Measurements from ENCODE around the gene MIDN. TPM values are rescaled to one million over a fixed set of nuclear protein-coding genes. Genes with fewer than 3 reads are reported as not detected.

MIDN gene
- total RNA-seq, 4 donors from 2014 or later: 17.4 to 51.9 (median 39.4) TPM

- H3K27ac ChIP-seq: peak overlapping the region in 1 of 4 donors; percentile 51
- no peak overlapping the region for H3K4me3 ChIP-seq
- peaks cover 0 to 92% of the 10 kb centered on the region in 2 donors for H3K27me3 ChIP-seq
- no peaks in the 10 kb centered on the region for H3K36me3 ChIP-seq
- no peak for TF ChIP-seq CTCF (IDR thresholded peaks at IDR 0.05)
- no peak for TF ChIP-seq POLR2A (IDR thresholded peaks at IDR 0.05)
- TF ChIP-seq EP300 (IDR thresholded peaks at IDR 0.05): no peak
- H3K9me3 ChIP-seq: no peaks in the 10 kb centered on the region
- peaks cover 0 to 22% (median 0%) of the 10 kb centered on the region in 4 donors for H3K4me1 ChIP-seq
- 28 to 34% methylated on average over 22 to 39 of the region's 55 CpGs for WGBS, 2 donors
- DNase-seq (ENCODE audit: low spot score in 2 of 2): no peak
Observed at GRCh38 chr19:1287354-1288225, 39.2 kb downstream of the MIDN start.

DNA sequence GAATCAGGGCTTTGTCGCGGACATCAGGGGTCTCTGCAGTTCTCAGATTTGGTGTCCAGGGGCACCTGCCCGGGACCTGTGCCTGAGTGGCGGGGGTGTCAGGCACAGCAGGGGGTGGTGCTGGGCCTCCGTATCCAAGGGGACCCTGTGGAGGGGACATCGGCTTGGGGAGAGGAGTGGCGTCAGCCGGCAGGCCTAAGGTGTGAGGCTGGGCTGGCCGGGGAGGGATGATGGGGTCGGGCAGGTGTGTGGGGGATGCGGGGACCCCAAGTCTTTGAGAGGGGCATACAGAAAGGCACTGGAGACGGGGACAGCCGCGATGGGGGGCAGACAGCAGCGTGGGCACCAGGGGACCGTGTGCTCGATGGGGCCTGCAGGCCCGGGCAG is 39.8 kb downstream of the MIDN start:
- Histone ChIP-seq H3K27me3 (peaks cover 0 to 92% of the 10 kb centered on the region in 2 donors), H3K4me3 (no peak overlapping the region), H3K4me1 (peaks cover 0 to 22% (median 0%) of the 10 kb centered on the region in 4 donors), H3K36me3 (no peaks in the 10 kb centered on the region), H3K9me3 (no peaks in the 10 kb centered on the region), H3K27ac (no peak overlapping the region)
- WGBS, 2 donors: 93% methylated on average over 18 of the region's 18 CpGs
- no peak for DNase-seq (ENCODE audit: low spot score in 2 of 2)
- no peak for TF ChIP-seq CTCF (IDR thresholded peaks at IDR 0.05)
- TF ChIP-seq POLR2A (IDR thresholded peaks at IDR 0.05): no peak
- TF ChIP-seq EP300 (IDR thresholded peaks at IDR 0.05): no peak

DNA sequence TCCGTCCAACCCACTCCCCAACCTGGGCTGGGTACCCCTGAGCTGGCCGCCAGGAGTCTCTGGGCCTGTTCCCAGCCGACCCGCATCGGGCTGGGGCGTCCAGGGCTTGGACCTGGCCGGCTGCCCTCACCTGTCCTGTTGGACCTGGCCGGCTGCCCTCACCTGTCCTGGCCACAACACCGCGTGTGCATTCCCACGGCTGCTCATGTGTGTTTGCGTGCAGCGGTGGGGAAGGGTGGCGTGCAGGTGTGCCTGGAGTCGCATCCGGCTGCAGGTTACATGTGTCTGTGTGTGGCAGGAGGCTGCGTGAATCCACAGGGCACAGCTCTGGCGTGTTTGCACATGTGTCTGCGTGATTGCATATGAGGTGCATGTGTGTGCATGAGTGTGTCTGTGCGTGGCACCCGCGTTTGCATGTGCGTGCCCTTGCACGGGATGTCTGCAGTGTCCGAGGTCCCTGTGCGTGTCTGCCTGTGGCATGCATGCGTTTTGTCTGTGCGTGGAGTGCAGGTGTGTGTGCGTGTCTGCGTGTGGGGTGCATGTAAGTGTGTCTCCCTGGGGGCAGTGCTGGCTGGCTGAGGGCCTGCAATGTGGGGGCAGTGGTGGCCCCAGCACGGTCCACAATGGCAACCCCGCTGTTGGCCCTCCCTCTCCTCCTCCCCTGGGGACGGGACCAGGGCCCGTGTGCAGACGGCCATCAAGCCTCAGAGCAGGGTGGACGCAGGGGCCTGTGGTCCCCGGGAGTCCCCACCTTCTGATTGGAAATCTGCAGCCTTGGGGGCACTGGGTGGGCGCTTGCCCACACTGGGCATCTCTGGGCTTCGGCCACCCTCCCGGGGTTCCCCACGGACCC is 40.7 kb downstream of the MIDN start:
- no peak for DNase-seq (ENCODE audit: low spot score in 2 of 2)
- H3K9me3 ChIP-seq: no peaks in the 10 kb centered on the region
- TF ChIP-seq EP300 (IDR thresholded peaks at IDR 0.05) (no peak), CTCF (IDR thresholded peaks at IDR 0.05) (no peak), POLR2A (IDR thresholded peaks at IDR 0.05) (no peak)
- no peak overlapping the region for H3K27ac ChIP-seq
- H3K4me1 ChIP-seq: peaks cover 0 to 22% (median 0%) of the 10 kb centered on the region in 4 donors
- H3K4me3 ChIP-seq: no peak overlapping the region
- H3K27me3 ChIP-seq: peaks cover 0 to 92% of the 10 kb centered on the region in 2 donors
- no peaks in the 10 kb centered on the region for H3K36me3 ChIP-seq
- 85 to 87% methylated on average over 19 to 38 of the region's 41 CpGs for WGBS, 2 donors

GRCh38 chr19:1289686-1290025 is 41.3 kb downstream of the MIDN start:
- H3K4me3 ChIP-seq: no peak overlapping the region
- no peaks in the 10 kb centered on the region for H3K36me3 ChIP-seq
- WGBS, 2 donors: 52 to 58% methylated on average over 18 to 19 of the region's 19 CpGs
- H3K4me1 ChIP-seq: peaks cover 0 to 22% (median 0%) of the 10 kb centered on the region in 4 donors
- TF ChIP-seq POLR2A (IDR thresholded peaks at IDR 0.05): no peak
- TF ChIP-seq EP300 (IDR thresholded peaks at IDR 0.05): no peak
- TF ChIP-seq CTCF (IDR thresholded peaks at IDR 0.05): no peak
- no peak for DNase-seq (ENCODE audit: low spot score in 2 of 2)
- no peaks in the 10 kb centered on the region for H3K9me3 ChIP-seq
- no peak overlapping the region for H3K27ac ChIP-seq
- H3K27me3 ChIP-seq: peaks cover 0 to 92% of the 10 kb centered on the region in 2 donors
